ENCODE measurements around the gene RMI2.

DNA sequence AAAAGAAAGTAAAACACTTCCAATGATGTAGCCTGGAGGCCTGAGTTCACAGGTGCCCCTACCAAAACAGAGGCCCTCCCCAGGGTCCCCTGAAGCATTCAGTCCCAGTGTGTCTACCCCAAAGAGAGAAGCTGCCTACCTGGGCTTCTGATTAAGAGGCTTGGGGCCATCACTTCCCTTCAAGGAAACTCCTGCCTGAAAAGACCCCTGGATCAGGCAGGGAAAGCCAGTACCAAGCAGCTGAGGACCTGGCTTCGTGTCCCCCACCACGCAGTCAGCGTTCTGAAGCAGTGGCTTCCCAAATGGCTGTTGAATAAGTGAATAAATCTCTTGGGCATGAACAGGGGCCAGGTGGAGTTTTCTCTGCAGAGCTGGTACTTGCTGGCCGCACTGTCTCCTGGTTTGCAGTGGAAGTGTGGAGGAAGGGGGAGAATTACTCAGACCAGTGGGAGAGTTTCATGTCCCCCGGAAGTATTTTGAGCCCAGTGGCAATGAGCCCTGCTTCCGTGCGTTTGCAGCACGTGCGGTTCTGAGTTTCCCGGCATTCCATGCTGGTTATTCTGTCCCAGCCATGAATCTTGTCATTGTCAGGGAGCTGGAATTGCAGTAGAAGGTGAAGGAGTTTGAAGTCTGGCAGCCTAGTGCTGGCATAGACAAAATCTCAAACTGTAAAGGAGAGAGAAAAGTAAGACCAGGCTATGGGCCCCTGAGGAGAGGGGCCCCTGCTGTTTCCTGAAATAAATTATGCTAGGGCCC is 27.0 kb downstream of the RMI2 start:
- TF ChIP-seq, protein P1, sequence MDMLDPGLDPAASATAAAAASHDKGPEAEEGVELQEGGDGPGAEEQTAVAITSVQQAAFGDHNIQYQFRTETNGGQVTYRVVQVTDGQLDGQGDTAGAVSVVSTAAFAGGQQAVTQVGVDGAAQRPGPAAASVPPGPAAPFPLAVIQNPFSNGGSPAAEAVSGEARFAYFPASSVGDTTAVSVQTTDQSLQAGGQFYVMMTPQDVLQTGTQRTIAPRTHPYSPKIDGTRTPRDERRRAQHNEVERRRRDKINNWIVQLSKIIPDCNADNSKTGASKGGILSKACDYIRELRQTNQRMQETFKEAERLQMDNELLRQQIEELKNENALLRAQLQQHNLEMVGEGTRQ (IDR thresholded peaks at IDR 0.05) = no peak
- TF ChIP-seq, protein P2, sequence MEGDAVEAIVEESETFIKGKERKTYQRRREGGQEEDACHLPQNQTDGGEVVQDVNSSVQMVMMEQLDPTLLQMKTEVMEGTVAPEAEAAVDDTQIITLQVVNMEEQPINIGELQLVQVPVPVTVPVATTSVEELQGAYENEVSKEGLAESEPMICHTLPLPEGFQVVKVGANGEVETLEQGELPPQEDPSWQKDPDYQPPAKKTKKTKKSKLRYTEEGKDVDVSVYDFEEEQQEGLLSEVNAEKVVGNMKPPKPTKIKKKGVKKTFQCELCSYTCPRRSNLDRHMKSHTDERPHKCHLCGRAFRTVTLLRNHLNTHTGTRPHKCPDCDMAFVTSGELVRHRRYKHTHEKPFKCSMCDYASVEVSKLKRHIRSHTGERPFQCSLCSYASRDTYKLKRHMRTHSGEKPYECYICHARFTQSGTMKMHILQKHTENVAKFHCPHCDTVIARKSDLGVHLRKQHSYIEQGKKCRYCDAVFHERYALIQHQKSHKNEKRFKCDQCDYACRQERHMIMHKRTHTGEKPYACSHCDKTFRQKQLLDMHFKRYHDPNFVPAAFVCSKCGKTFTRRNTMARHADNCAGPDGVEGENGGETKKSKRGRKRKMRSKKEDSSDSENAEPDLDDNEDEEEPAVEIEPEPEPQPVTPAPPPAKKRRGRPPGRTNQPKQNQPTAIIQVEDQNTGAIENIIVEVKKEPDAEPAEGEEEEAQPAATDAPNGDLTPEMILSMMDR (IDR thresholded peaks at IDR 0.05) = no peak; the same call in 2 of the 3 replicates
- TF ChIP-seq MAFK (IDR thresholded peaks at IDR 0.05; ENCODE audit: partially characterized antibody) (no peak), MYC (IDR thresholded peaks at IDR 0.05; ENCODE audit: borderline replicate concordance, low read length) (no peak), HDAC2 (IDR thresholded peaks at IDR 0.05) (no peak), RFX5 (IDR thresholded peaks at IDR 0.05) (no peak), KDM1A (IDR thresholded peaks at IDR 0.05; ENCODE audit: low read depth) (no peak), NR3C1 (IDR thresholded peaks at IDR 0.05) (no peak), SMC3 (IDR thresholded peaks at IDR 0.05) (no peak), EP300 (IDR thresholded peaks at IDR 0.05) (no peak), RAD21 (conservative IDR thresholded peaks at IDR 0.05 in 1 of 2, IDR thresholded peaks at IDR 0.05 in 1 of 2) (no peak), CBX8 (IDR thresholded peaks at IDR 0.05) (no peak)
- TF ChIP-seq, protein P3, sequence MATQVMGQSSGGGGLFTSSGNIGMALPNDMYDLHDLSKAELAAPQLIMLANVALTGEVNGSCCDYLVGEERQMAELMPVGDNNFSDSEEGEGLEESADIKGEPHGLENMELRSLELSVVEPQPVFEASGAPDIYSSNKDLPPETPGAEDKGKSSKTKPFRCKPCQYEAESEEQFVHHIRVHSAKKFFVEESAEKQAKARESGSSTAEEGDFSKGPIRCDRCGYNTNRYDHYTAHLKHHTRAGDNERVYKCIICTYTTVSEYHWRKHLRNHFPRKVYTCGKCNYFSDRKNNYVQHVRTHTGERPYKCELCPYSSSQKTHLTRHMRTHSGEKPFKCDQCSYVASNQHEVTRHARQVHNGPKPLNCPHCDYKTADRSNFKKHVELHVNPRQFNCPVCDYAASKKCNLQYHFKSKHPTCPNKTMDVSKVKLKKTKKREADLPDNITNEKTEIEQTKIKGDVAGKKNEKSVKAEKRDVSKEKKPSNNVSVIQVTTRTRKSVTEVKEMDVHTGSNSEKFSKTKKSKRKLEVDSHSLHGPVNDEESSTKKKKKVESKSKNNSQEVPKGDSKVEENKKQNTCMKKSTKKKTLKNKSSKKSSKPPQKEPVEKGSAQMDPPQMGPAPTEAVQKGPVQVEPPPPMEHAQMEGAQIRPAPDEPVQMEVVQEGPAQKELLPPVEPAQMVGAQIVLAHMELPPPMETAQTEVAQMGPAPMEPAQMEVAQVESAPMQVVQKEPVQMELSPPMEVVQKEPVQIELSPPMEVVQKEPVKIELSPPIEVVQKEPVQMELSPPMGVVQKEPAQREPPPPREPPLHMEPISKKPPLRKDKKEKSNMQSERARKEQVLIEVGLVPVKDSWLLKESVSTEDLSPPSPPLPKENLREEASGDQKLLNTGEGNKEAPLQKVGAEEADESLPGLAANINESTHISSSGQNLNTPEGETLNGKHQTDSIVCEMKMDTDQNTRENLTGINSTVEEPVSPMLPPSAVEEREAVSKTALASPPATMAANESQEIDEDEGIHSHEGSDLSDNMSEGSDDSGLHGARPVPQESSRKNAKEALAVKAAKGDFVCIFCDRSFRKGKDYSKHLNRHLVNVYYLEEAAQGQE (IDR thresholded peaks at IDR 0.05) = no peak
- TF ChIP-seq, protein P4, sequence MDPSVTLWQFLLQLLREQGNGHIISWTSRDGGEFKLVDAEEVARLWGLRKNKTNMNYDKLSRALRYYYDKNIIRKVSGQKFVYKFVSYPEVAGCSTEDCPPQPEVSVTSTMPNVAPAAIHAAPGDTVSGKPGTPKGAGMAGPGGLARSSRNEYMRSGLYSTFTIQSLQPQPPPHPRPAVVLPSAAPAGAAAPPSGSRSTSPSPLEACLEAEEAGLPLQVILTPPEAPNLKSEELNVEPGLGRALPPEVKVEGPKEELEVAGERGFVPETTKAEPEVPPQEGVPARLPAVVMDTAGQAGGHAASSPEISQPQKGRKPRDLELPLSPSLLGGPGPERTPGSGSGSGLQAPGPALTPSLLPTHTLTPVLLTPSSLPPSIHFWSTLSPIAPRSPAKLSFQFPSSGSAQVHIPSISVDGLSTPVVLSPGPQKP (IDR thresholded peaks at IDR 0.05; ENCODE audit: low read depth, low read length) = no peak
